Measurements from ENCODE around the gene EPHB1.
"Not testable (repeated sequence)": the region's sequence is repeated elsewhere in the genome, so short reads cannot be mapped to it uniquely, and the experiment has no call there.

The EPHB1 gene

GRCh38 chr3:135216659-135217058 lies 421.6 kb downstream of the EPHB1 start:
- no peak for DNase-seq (ENCODE audit: low spot score)

GRCh38 chr3:135217730-135218129 lies 422.7 kb downstream of the EPHB1 start:
- DNase-seq (ENCODE audit: low spot score) = no peak

GRCh38 chr3:135218304-135218703 lies 423.2 kb downstream of the EPHB1 start:
- DNase-seq (ENCODE audit: low spot score) = no peak

GRCh38 chr3:135218782-135219181 lies 423.7 kb downstream of the EPHB1 start:
- DNase-seq (ENCODE audit: low spot score) = no peak

GRCh38 chr3:135224815-135225362 lies 429.8 kb downstream of the EPHB1 start:
- DNase-seq (ENCODE audit: low spot score) = no peak

- DNase-seq (ENCODE audit: low spot score) = no peak
Observed at GRCh38 chr3:135226057-135226456, 431.0 kb downstream of the EPHB1 start.

GRCh38 chr3:135228201-135228600 lies 433.1 kb downstream of the EPHB1 start:
- no peak for DNase-seq (ENCODE audit: low spot score)

- no peak for DNase-seq (ENCODE audit: low spot score)
Observed at GRCh38 chr3:135229018-135229495, 434.0 kb downstream of the EPHB1 start.

GRCh38 chr3:135231737-135232136 lies 436.7 kb downstream of the EPHB1 start:
- no peak for DNase-seq (ENCODE audit: low spot score)

- no peak for DNase-seq (ENCODE audit: low spot score)
Observed at GRCh38 chr3:135232226-135232625, 437.2 kb downstream of the EPHB1 start.

GRCh38 chr3:135233476-135233875 lies 438.4 kb downstream of the EPHB1 start:
- DNase-seq (ENCODE audit: low spot score) = not testable (repeated sequence)

- no peak for DNase-seq (ENCODE audit: low spot score)
Observed at GRCh38 chr3:135235541-135235940, 440.5 kb downstream of the EPHB1 start.

GRCh38 chr3:135237371-135238143 lies 442.5 kb downstream of the EPHB1 start:
- DNase-seq (ENCODE audit: low spot score) = no peak

GRCh38 chr3:135238236-135238830 lies 443.3 kb downstream of the EPHB1 start:
- DNase-seq (ENCODE audit: low spot score) = no peak

- no peak for DNase-seq (ENCODE audit: low spot score)
Observed at GRCh38 chr3:135238871-135239614, 444.0 kb downstream of the EPHB1 start.

GRCh38 chr3:135239615-135239884 lies 444.5 kb downstream of the EPHB1 start:
- no peak for DNase-seq (ENCODE audit: low spot score)

- no peak for DNase-seq (ENCODE audit: low spot score)
Observed at GRCh38 chr3:135240426-135240825, 445.4 kb downstream of the EPHB1 start.

GRCh38 chr3:135242285-135242684 lies 447.2 kb downstream of the EPHB1 start:
- DNase-seq (ENCODE audit: low spot score) = no peak

- no peak for DNase-seq (ENCODE audit: low spot score)
Observed at GRCh38 chr3:135243616-135244015, 448.6 kb downstream of the EPHB1 start.

- DNase-seq (ENCODE audit: low spot score) = no peak
Observed at GRCh38 chr3:135246027-135246426, 451.0 kb downstream of the EPHB1 start.

- no peak for DNase-seq (ENCODE audit: low spot score)
Observed at GRCh38 chr3:135248213-135248612, 453.2 kb downstream of the EPHB1 start.

GRCh38 chr3:135249186-135249585 lies 454.1 kb downstream of the EPHB1 start:
- DNase-seq (ENCODE audit: low spot score) = no peak

GRCh38 chr3:135258916-135259315 lies 463.9 kb downstream of the EPHB1 start:
- DNase-seq (ENCODE audit: low spot score) = no peak
